ENCODE data around the gene LRRC8D.

DNA sequence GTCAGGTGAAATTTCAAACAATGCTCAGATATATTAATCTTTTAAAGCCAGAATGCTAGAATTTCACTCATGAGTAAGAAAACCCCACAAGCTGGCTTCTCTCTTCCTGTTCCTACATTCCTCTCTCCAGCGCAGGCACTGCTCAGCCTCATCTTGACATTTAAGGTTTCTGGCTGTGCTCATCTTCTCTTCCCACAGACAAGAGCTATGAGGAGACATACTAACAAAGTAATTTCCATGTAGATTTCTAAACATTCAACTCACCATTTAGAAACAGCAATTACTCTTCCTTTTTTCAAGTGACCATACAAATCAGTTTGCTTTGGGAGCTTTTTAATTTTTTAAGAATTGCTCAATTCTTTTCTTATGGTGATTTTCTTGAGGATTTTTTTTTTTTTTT lies 7.8 kb upstream of the LRRC8D start:
- TF ChIP-seq CTCF (IDR thresholded peaks at IDR 0.05) (no peak), POLR2A (IDR thresholded peaks at IDR 0.05) (no peak)
